Skeletal muscle satellite cell (primary cell): ENCODE results near the gene BICC1.

Experiments used
- H3K27me3 ChIP-seq: 2 replicates; pipeline ENCODE4 v1.7.0; 2013; ENCODE audit warnings: low read length; ENCODE audit not compliant: control insufficient read depth, insufficient read depth
- H3K36me3 ChIP-seq: 2 replicates; pipeline ENCODE4 v1.7.0; 2013; ENCODE audit warnings: mild to moderate bottlenecking, control low read depth, low read length; ENCODE audit not compliant: insufficient read depth
- H3K4me1 ChIP-seq: 2 replicates; pipeline ENCODE4 v1.7.0; 2013; ENCODE audit warnings: low read length; ENCODE audit not compliant: control insufficient read depth, insufficient read depth
- H3K4me2 ChIP-seq: 2 replicates; pipeline ENCODE4 v1.7.0; 2013; ENCODE audit warnings: mild to moderate bottlenecking, low read length
- H3K4me3 ChIP-seq: 2 replicates; pipeline ENCODE4 v1.7.0; 2013; ENCODE audit warnings: low read length
- H3K9ac ChIP-seq: 2 replicates; pipeline ENCODE4 v1.7.0; 2013; ENCODE audit warnings: mild to moderate bottlenecking, low read depth, low read length, moderate library complexity
- H3K9me3 ChIP-seq: replicated peaks from 2 replicates; pipeline ENCODE4 v1.7.0; 2013; ENCODE audit warnings: mild to moderate bottlenecking, control low read depth, low read length

BICC1 gene

GRCh38 chr10:58824396-58824795 lies 311.7 kb downstream of the BICC1 start:
- Histone ChIP-seq H3K4me3 (no peak overlapping the region), H3K27me3 (no peaks in the 10 kb centered on the region), H3K4me1 (peaks cover 24% of the 10 kb centered on the region), H3K9ac (no peak overlapping the region), H3K4me2 (no peak overlapping the region), H3K9me3 (no peaks in the 10 kb centered on the region), H3K36me3 (peaks cover 3% of the 10 kb centered on the region)

- Histone ChIP-seq H3K9me3 (no peaks in the 10 kb centered on the region), H3K4me3 (no peak overlapping the region), H3K27me3 (no peaks in the 10 kb centered on the region), H3K9ac (no peak overlapping the region), H3K4me2 (no peak overlapping the region), H3K4me1 (peaks cover 1% of the 10 kb centered on the region), H3K36me3 (peaks cover 3% of the 10 kb centered on the region)
These were observed 314.0 kb downstream of the BICC1 start for GRCh38 chr10:58826694-58827093.

GRCh38 chr10:58827381-58827780 lies 314.7 kb downstream of the BICC1 start:
- peaks cover 3% of the 10 kb centered on the region for H3K36me3 ChIP-seq
- H3K4me2 ChIP-seq = no peak overlapping the region
- no peaks in the 10 kb centered on the region for H3K27me3 ChIP-seq
- no peaks in the 10 kb centered on the region for H3K9me3 ChIP-seq
- H3K9ac ChIP-seq = no peak overlapping the region
- no peak overlapping the region for H3K4me3 ChIP-seq
- H3K4me1 ChIP-seq = no peaks in the 10 kb centered on the region

GRCh38 chr10:58829839-58830238 lies 317.2 kb downstream of the BICC1 start:
- H3K27me3 ChIP-seq = no peaks in the 10 kb centered on the region
- no peak overlapping the region for H3K4me2 ChIP-seq
- peaks cover 3% of the 10 kb centered on the region for H3K36me3 ChIP-seq
- H3K9ac ChIP-seq = no peak overlapping the region
- no peak overlapping the region for H3K4me3 ChIP-seq
- peaks cover 5% of the 10 kb centered on the region for H3K4me1 ChIP-seq
- H3K9me3 ChIP-seq = no peaks in the 10 kb centered on the region

- Histone ChIP-seq H3K9me3 (no peaks in the 10 kb centered on the region), H3K4me3 (no peak overlapping the region), H3K4me2 (no peak overlapping the region), H3K4me1 (peaks cover 5% of the 10 kb centered on the region), H3K9ac (no peak overlapping the region), H3K36me3 (peaks cover 3% of the 10 kb centered on the region), H3K27me3 (no peaks in the 10 kb centered on the region)
These were observed 318.0 kb downstream of the BICC1 start for GRCh38 chr10:58830697-58831096.

- Histone ChIP-seq H3K36me3 (no peaks in the 10 kb centered on the region), H3K9ac (no peak overlapping the region), H3K4me1 (peaks cover 10% of the 10 kb centered on the region), H3K27me3 (no peaks in the 10 kb centered on the region), H3K4me2 (no peak overlapping the region), H3K4me3 (no peak overlapping the region), H3K9me3 (no peaks in the 10 kb centered on the region)
These were observed 321.3 kb downstream of the BICC1 start for GRCh38 chr10:58833771-58834561.

GRCh38 chr10:58836176-58836700 lies 323.6 kb downstream of the BICC1 start:
- H3K4me1 ChIP-seq = peaks cover 10% of the 10 kb centered on the region
- no peaks in the 10 kb centered on the region for H3K36me3 ChIP-seq
- H3K27me3 ChIP-seq = no peaks in the 10 kb centered on the region
- no peak overlapping the region for H3K9ac ChIP-seq
- no peak overlapping the region for H3K4me3 ChIP-seq
- no peak overlapping the region for H3K4me2 ChIP-seq
- no peaks in the 10 kb centered on the region for H3K9me3 ChIP-seq

- Histone ChIP-seq H3K9ac (no peak overlapping the region), H3K27me3 (no peaks in the 10 kb centered on the region), H3K4me2 (no peak overlapping the region), H3K4me1 (peaks cover 10% of the 10 kb centered on the region), H3K36me3 (no peaks in the 10 kb centered on the region), H3K9me3 (no peaks in the 10 kb centered on the region), H3K4me3 (no peak overlapping the region)
These were observed 324.4 kb downstream of the BICC1 start for GRCh38 chr10:58836991-58837575.

- Histone ChIP-seq H3K4me2 (no peak overlapping the region), H3K36me3 (no peaks in the 10 kb centered on the region), H3K4me3 (no peak overlapping the region), H3K9ac (no peak overlapping the region), H3K9me3 (no peaks in the 10 kb centered on the region), H3K27me3 (no peaks in the 10 kb centered on the region), H3K4me1 (peaks cover 10% of the 10 kb centered on the region)
These were observed 325.2 kb downstream of the BICC1 start for GRCh38 chr10:58837826-58838225.

GRCh38 chr10:58838561-58839208 lies 326.0 kb downstream of the BICC1 start:
- Histone ChIP-seq H3K4me1 (peaks cover 14% of the 10 kb centered on the region), H3K9me3 (no peaks in the 10 kb centered on the region), H3K4me3 (no peak overlapping the region), H3K4me2 (no peak overlapping the region), H3K36me3 (no peaks in the 10 kb centered on the region), H3K27me3 (no peaks in the 10 kb centered on the region), H3K9ac (no peak overlapping the region)

GRCh38 chr10:58839771-58840170 lies 327.1 kb downstream of the BICC1 start:
- no peaks in the 10 kb centered on the region for H3K36me3 ChIP-seq
- no peaks in the 10 kb centered on the region for H3K27me3 ChIP-seq
- no peak overlapping the region for H3K4me3 ChIP-seq
- H3K9ac ChIP-seq = no peak overlapping the region
- H3K9me3 ChIP-seq = no peaks in the 10 kb centered on the region
- H3K4me1 ChIP-seq = peaks cover 9% of the 10 kb centered on the region
- H3K4me2 ChIP-seq = no peak overlapping the region
